OCI-LY1 (cell line): ENCODE results near the gene AIF1.
A peak's percentile ranks its signal among the peaks of the same experiment; 100 is the strongest.

ENCODE experiments used
- H2AFZ ChIP-seq: fragments of 200-600 bp; sonication (generic), shearing (Covaris generic); 2 replicates; pipeline ENCODE4 v1.6.0; 2014; ENCODE audit warnings: antibody characterized with exemption, mild to moderate bottlenecking, low read length
- H3F3A ChIP-seq: fragments of 200-600 bp; sonication (generic), shearing (Covaris generic); 2 replicates; pipeline ENCODE4 v1.6.0; 2014; ENCODE audit warnings: mild to moderate bottlenecking, antibody characterized with exemption, low read length, moderate library complexity; ENCODE audit not compliant: insufficient read depth
- H3K27ac ChIP-seq: fragments of 200-600 bp; sonication (generic); 2 replicates; pipeline ENCODE4 v1.5.1; 2014; ENCODE audit warnings: low read length, mixed run types, mild to moderate bottlenecking, low read depth; ENCODE audit not compliant: poor library complexity, severe bottlenecking
- H3K27me3 ChIP-seq: fragments of 200-600 bp; sonication (generic); 2 replicates; pipeline ENCODE4 v1.6.0; 2014; ENCODE audit warnings: antibody characterized with exemption, mild to moderate bottlenecking, low read length, moderate library complexity; ENCODE audit not compliant: insufficient read depth
- H3K36me3 ChIP-seq: fragments of 200-600 bp; sonication (generic); 2 replicates; pipeline ENCODE4 v1.6.1; 2014; ENCODE audit warnings: mild to moderate bottlenecking, antibody characterized with exemption, low read length, moderate library complexity, mixed read lengths; ENCODE audit not compliant: insufficient read depth
- H3K4me1 ChIP-seq: fragments of 200-600 bp; sonication (generic); 2 replicates; pipeline ENCODE4 v1.5.1; 2014; ENCODE audit warnings: mild to moderate bottlenecking, low read length, moderate library complexity; ENCODE audit not compliant: insufficient read depth, severe bottlenecking
- H3K4me2 ChIP-seq: fragments of 200-600 bp; sonication (generic), shearing (Covaris generic); 2 replicates; pipeline ENCODE4 v1.6.1; 2014; ENCODE audit warnings: low read length
- H3K4me3 ChIP-seq: fragments of 200-600 bp; sonication (generic); 2 replicates; pipeline ENCODE4 v1.5.1; 2014; ENCODE audit warnings: low read length, low read depth, mild to moderate bottlenecking, mixed read lengths; ENCODE audit not compliant: poor library complexity, severe bottlenecking
- H3K79me2 ChIP-seq: fragments of 200-600 bp; shearing (Covaris generic); 2 replicates; pipeline ENCODE4 v1.6.1; 2016; ENCODE audit warnings: mixed run types, low read length, mixed read lengths; ENCODE audit not compliant: insufficient read depth
- H3K9ac ChIP-seq: fragments of 200-600 bp; sonication (generic), shearing (Covaris generic); 2 replicates; pipeline ENCODE4 v1.6.1; 2014; ENCODE audit warnings: mild to moderate bottlenecking, low read length, mixed read lengths
- H3K9me2 ChIP-seq: fragments of 200-600 bp; sonication (generic), shearing (Covaris generic); 2 replicates; pipeline ENCODE4 v1.6.1; 2014; ENCODE audit warnings: low read depth, mild to moderate bottlenecking, low read length, mixed read lengths
- H3K9me3 ChIP-seq: fragments of 200-600 bp; shearing (Covaris generic); 2 replicates; pipeline ENCODE4 v1.6.1; 2014; ENCODE audit warnings: low read length, mixed read lengths
- H4K20me1 ChIP-seq: fragments of 200-600 bp; sonication (generic), shearing (Covaris generic); 2 replicates; pipeline ENCODE4 v1.6.0; 2016; ENCODE audit warnings: mild to moderate bottlenecking, low read length; ENCODE audit not compliant: insufficient read depth
- CTCF ChIP-seq: fragments of 200-600 bp; sonication (generic), shearing (Covaris generic); IDR thresholded peaks from 2 replicates; pipeline ENCODE4 v1.5.1; 2017; ENCODE audit warnings: mild to moderate bottlenecking, antibody characterized with exemption, low read length, moderate library complexity, mixed read lengths
- EZH2 ChIP-seq: fragments of 200-600 bp; sonication (generic), shearing (Covaris generic); IDR thresholded peaks from 2 replicates; pipeline ENCODE4 v1.8.0; 2017; ENCODE audit warnings: borderline replicate concordance, mixed run types, mild to moderate bottlenecking, antibody characterized with exemption, low read length, moderate library complexity, mixed read lengths

The AIF1 gene

GRCh38 chr6:31575952-31576685 lies 38.9 kb upstream of the AIF1 start:
- H3K4me2 ChIP-seq = peak overlapping the region; percentile 61
- no peaks in the 10 kb centered on the region for H3K9me2 ChIP-seq
- no peaks in the 10 kb centered on the region for H3K9me3 ChIP-seq
- peak overlapping the region; percentile 63; the same call in 1 of the 2 replicates for H3K9ac ChIP-seq
- H2AFZ ChIP-seq = no peak overlapping the region
- H4K20me1 ChIP-seq = no peaks in the 10 kb centered on the region
- H3K27ac ChIP-seq = no peak overlapping the region
- TF ChIP-seq EZH2 (no peak), CTCF (no peak)
- H3K4me3 ChIP-seq = peak overlapping the region; percentile 60
- peaks cover 57% of the 10 kb centered on the region for H3K4me1 ChIP-seq
- H3K27me3 ChIP-seq = no peaks in the 10 kb centered on the region
- H3K79me2 ChIP-seq = no peaks in the 10 kb centered on the region
- no peaks in the 10 kb centered on the region for H3F3A ChIP-seq
- no peaks in the 10 kb centered on the region for H3K36me3 ChIP-seq

DNA sequence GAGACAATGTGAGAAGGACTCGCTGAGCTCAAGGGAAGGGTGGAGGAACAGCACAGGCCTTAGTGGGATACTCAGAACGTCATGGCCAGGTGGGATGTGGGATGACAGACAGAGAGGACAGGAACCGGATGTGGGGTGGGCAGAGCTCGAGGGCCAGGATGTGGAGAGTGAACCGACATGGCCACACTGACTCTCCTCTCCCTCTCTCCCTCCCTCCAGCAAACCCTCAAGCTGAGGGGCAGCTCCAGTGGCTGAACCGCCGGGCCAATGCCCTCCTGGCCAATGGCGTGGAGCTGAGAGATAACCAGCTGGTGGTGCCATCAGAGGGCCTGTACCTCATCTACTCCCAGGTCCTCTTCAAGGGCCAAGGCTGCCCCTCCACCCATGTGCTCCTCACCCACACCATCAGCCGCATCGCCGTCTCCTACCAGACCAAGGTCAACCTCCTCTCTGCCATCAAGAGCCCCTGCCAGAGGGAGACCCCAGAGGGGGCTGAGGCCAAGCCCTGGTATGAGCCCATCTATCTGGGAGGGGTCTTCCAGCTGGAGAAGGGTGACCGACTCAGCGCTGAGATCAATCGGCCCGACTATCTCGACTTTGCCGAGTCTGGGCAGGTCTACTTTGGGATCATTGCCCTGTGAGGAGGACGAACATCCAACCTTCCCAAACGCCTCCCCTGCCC lies 38.0 kb upstream of the AIF1 start:
- Histone ChIP-seq H3K27ac (no peak overlapping the region), H3K27me3 (no peaks in the 10 kb centered on the region), H4K20me1 (no peaks in the 10 kb centered on the region), H3K9me3 (no peaks in the 10 kb centered on the region), H3F3A (no peaks in the 10 kb centered on the region), H3K4me1 (peaks cover 55% of the 10 kb centered on the region), H3K9ac (peak overlapping the region; percentile 63; the same call in 1 of the 2 replicates), H3K9me2 (no peaks in the 10 kb centered on the region), H2AFZ (no peak overlapping the region), H3K4me3 (peak overlapping the region; percentile 60), H3K4me2 (peak overlapping the region; percentile 61; the same call in 1 of the 2 replicates), H3K79me2 (no peaks in the 10 kb centered on the region), H3K36me3 (no peaks in the 10 kb centered on the region)
- no peak for TF ChIP-seq CTCF
- TF ChIP-seq EZH2 = no peak

GRCh38 chr6:31577579-31577966 lies 37.5 kb upstream of the AIF1 start:
- Histone ChIP-seq H3K9me2 (no peaks in the 10 kb centered on the region), H4K20me1 (no peaks in the 10 kb centered on the region), H3K27ac (no peak overlapping the region), H3K9me3 (no peaks in the 10 kb centered on the region), H3K79me2 (no peaks in the 10 kb centered on the region), H3K36me3 (no peaks in the 10 kb centered on the region), H2AFZ (no peak overlapping the region), H3F3A (no peaks in the 10 kb centered on the region), H3K27me3 (no peaks in the 10 kb centered on the region), H3K4me2 (no peak overlapping the region; the same call in 1 of the 2 replicates), H3K4me1 (peaks cover 55% of the 10 kb centered on the region), H3K9ac (no peak overlapping the region; the same call in 1 of the 2 replicates), H3K4me3 (no peak overlapping the region)
- no peak for TF ChIP-seq EZH2
- no peak for TF ChIP-seq CTCF
